ENCODE results near the gene C7orf33.
A peak's percentile ranks its signal among the peaks of the same experiment; 100 is the strongest.
"Not testable (repeated sequence)": the region's sequence is repeated elsewhere in the genome, so short reads cannot be mapped to it uniquely, and the experiment has no call there.

Gene C7orf33

DNA sequence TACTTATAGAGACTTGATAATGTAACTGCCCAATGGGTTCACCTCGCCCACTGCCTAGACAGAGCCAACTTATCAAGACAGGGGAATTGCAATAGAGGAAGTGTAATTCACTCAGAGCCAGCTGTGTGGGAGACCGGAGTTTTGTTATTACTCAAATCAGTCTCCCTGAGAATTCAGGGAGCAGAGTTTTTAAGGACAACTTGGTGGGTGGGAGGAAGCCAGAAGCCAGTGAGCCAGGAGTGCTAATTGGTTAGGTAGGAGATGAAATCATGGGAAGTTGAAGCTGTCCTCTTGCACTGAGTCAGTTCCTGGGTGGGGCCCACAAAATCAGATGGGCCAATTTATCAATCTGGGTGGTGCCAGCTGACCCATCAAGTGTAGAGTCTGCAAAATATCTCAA is 20.1 kb upstream of the C7orf33 start:
- Mint-ChIP-seq H3K27me3 (peaks cover 15% of the 10 kb centered on the region), H3K4me3 (no peak overlapping the region), H3K9me3 (no peaks in the 10 kb centered on the region), H3K27ac (no peak overlapping the region), H3K36me3 (ENCODE audit: low read depth) (no peaks in the 10 kb centered on the region), H3K4me1 (ENCODE audit: low read depth) (peaks cover 12% of the 10 kb centered on the region)

DNA sequence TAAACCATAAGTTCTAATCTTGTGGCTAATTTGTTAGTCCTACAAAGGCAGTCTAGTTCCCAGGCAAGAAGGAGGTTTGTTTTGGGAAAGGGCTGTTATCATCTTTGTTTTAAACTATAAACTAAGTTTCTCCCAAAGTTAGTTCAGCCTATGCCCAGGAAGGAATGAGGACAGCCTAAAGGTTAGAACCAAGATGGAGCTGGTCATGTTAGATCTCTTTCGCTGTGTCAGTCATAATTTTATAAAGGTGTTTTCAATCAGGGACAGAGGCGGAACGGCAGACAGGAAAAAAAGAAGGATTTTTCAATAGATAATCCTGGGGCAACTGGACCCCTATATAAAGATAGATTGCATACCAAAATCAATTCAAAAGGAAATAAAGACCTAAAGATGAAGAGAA is 19.6 kb upstream of the C7orf33 start:
- H3K27ac Mint-ChIP-seq; H3K9me3 Mint-ChIP-seq; H3K36me3 Mint-ChIP-seq (ENCODE audit: low read depth); H3K4me3 Mint-ChIP-seq: not testable (repeated sequence)
- H3K4me1 Mint-ChIP-seq (ENCODE audit: low read depth), result peaks cover 12% of the 10 kb centered on the region
- H3K27me3 Mint-ChIP-seq, result peaks cover 15% of the 10 kb centered on the region

DNA sequence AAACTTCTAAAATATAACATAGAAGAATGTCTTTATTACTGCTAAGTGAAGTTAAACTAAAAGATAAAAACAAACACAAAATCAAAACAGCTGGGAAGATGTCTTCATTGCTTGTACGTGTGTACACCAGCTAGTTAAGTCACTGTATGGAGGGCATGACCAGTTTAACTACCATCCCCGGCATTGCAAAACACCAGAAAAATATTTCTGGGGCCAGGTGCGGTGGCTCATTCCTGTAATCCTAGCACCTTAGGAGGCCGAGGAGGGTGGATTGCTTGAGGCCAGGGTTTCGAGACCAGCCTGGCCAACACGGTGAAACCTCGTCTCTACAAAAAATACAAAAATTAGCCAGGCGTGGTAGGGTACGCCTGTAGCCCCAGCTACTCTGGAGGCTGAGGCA is 19.2 kb upstream of the C7orf33 start:
- Mint-ChIP-seq H3K27me3 (peaks cover 15% of the 10 kb centered on the region), H3K4me3 (no peak overlapping the region), H3K4me1 (ENCODE audit: low read depth) (peaks cover 12% of the 10 kb centered on the region), H3K9me3 (no peaks in the 10 kb centered on the region), H3K27ac (no peak overlapping the region), H3K36me3 (ENCODE audit: low read depth) (no peaks in the 10 kb centered on the region)

DNA sequence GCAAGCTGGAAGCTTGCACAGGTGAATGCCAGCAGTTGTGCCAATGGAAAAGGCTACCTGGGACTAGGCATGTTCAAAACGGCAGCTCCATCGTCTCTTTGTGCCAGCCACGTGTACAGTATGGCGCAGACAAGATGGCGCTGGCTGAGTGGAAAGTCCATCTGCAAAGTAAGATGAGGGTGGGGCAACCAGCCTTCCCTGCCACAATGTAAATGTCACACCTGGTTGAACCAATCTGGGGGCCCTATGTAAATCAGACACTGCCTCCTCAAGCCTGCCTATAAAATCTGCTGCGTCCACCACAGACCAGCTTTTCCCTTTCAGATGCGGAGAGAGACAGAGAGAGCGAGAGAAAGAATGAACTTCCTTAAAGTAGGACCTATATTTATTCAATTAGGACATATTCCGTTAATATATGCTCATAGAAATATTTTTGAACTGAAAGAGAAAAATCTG is 18.5 kb upstream of the C7orf33 start:
- no peaks in the 10 kb centered on the region for H3K9me3 Mint-ChIP-seq
- peaks cover 12% of the 10 kb centered on the region for H3K4me1 Mint-ChIP-seq (ENCODE audit: low read depth)

DNA sequence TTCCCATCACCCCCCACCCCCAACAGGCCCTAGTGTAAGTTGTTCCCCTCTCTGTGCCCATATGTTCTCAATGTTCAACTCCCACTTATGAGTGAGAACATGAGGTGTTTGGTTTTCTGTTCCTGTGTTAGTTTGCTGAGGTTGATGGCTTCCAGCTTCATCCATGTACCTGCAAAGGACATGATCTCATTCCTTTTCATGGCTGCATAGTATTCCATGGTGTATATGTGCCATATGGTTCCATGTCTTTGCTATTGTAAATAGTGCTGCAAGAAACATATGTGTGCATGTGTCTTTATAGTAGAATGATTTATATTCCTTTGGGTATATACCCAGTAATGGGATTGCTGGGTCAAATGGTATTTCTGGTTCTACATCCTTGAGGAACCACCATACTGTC is 17.0 kb upstream of the C7orf33 start:
- H3K27me3 Mint-ChIP-seq, result peaks cover 15% of the 10 kb centered on the region
- not testable (repeated sequence) for H3K9me3 Mint-ChIP-seq; H3K36me3 Mint-ChIP-seq (ENCODE audit: low read depth); H3K4me3 Mint-ChIP-seq
- H3K4me1 Mint-ChIP-seq (ENCODE audit: low read depth), result peaks cover 12% of the 10 kb centered on the region
- H3K27ac Mint-ChIP-seq, result peak overlapping the region; percentile 65

More for the DNA sequence above, 18.5 kb upstream of the C7orf33 start:
- Mint-ChIP-seq H3K27ac (no peak overlapping the region), H3K27me3 (peaks cover 15% of the 10 kb centered on the region), H3K4me3 (no peak overlapping the region), H3K36me3 (ENCODE audit: low read depth) (no peaks in the 10 kb centered on the region)

DNA sequence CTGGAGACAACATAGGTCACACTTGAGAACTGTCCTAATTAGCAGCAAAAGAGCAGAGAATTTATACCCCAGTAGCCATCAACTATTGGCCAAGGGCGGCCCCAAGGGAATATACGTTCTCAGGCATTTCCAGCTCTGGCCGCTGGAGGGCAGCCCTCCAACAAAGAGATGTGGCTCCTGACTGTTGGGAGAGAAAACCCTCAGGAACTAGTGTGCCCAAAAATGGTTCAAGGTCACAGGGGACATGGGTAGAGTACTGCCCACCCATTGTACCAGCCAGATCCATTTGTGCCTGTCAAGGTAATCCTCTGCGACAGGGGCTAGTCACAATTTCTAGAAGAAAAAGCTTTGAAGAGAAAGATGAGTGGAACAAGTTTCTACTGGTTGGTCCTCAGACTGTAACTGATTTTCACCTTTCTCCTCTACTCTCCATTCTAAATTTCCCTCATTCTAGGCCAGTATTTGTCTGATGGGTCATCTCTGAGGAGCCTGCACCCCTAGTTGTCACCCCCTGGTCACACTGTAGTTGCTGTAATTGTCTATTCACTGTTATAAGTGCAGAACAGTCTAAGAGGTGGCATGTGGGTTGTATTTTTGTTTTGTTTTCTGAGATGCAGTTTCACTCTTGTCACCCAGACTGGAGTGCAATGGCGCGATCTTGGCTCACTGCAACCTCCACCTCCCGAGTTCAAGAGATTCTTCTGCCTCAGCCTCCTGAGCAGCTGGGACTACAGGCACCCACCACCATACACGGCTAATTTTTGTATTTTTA is 14.7 kb upstream of the C7orf33 start:
- H3K4me1 Mint-ChIP-seq (ENCODE audit: low read depth), result peaks cover 14% of the 10 kb centered on the region
- no peaks in the 10 kb centered on the region for H3K36me3 Mint-ChIP-seq (ENCODE audit: low read depth)
- H3K27ac Mint-ChIP-seq, result no peak overlapping the region
- H3K27me3 Mint-ChIP-seq, result peaks cover 11% of the 10 kb centered on the region
- H3K9me3 Mint-ChIP-seq, result no peaks in the 10 kb centered on the region
- H3K4me3 Mint-ChIP-seq, result no peak overlapping the region

DNA sequence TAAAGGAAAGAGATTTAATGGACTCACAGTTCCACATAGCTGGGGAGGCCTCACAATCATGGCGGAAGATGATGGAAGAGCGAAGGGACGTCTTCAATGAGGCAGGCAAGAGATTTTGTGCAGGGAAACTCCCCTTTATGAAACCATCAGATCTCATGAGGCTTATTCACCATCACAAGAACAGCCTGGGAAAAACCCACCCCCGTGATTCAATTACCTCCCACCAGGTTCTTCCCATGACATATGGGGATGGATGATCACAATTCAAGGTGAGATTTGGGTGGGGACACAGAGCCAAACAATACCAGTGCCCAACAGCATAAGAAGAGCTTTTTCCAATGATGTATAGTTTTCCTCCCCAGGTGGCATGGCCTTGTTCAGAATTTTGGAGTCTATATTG is 11.2 kb upstream of the C7orf33 start:
- Mint-ChIP-seq H3K9me3 (no peaks in the 10 kb centered on the region), H3K36me3 (ENCODE audit: low read depth) (no peaks in the 10 kb centered on the region), H3K4me1 (ENCODE audit: low read depth) (peaks cover 18% of the 10 kb centered on the region), H3K27me3 (peaks cover 4% of the 10 kb centered on the region), H3K27ac (no peak overlapping the region), H3K4me3 (no peak overlapping the region)

DNA sequence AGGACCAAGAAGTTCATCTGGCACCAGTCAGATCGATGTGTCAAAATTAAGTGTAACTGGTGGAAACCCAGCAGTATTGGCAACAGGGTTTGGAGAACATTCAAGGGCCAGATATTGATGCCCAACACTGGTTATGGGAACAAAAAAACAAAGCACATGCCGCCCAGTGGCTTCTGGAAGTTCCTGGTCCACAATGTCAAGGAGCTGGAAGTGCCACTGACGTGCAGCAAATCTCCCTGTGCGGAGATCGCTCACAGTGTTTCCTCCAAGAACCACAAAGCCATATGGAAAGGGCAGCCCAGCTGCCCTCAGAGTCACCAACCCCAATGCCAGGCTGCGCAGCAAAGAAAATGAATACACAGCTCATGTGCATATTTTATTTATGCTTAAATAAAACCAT is 10.1 kb upstream of the C7orf33 start:
- H3K36me3 Mint-ChIP-seq (ENCODE audit: low read depth), result no peaks in the 10 kb centered on the region
- H3K27ac Mint-ChIP-seq, result no peak overlapping the region
- no peaks in the 10 kb centered on the region for H3K9me3 Mint-ChIP-seq
- no peaks in the 10 kb centered on the region for H3K27me3 Mint-ChIP-seq
- no peak overlapping the region for H3K4me3 Mint-ChIP-seq
- H3K4me1 Mint-ChIP-seq (ENCODE audit: low read depth), result peaks cover 28% of the 10 kb centered on the region

DNA sequence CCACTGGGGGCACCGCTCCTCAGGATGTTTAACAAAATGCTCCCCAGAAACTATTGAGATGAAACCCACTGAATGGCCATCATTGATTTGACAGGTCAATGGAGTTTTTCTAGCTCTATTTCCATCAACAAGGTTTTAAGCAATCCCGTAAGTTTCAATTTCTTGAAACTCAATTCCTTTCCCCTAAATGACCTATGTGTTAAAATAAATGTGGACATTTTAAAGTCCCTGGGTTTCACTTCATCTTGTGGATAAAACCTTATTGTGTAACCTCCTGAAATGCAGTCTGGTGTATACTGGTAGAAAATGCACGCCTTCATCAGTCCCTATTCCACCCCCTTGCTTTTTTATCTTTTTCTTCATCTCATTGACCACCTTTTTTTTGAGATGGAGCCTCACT is 8.9 kb upstream of the C7orf33 start:
- no peaks in the 10 kb centered on the region for H3K36me3 Mint-ChIP-seq (ENCODE audit: low read depth)

DNA sequence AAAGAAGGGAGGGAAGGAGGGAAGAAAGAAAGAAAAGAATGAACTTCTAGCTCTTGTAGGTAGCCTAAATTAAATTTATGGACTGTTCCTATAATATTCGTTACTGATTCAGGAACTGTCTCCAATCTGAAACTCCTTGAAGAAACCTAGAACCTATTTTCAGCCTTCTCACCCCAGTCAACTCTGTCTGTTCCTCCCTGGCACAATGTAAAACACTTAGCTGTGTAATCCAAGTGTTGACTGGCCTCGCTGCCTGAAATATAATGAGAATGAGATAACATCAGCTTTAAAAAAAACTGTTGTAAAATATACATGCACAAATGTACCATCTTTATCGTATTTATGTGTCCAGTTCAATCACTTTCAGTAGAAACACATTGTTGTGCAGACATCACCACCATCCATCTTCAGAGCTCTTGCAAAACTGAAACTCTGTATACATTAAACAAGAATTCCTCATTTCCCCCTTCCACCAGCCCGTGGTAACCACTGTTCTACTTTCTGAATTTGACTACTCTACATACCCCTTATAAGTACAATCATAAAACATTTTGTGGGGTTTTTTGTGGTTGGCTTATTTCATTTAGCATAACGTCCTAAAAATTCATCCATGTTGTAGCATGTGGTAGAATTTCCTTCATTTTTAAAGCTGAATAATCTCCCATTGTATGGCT is 6.3 kb upstream of the C7orf33 start:
- Mint-ChIP-seq H3K4me1 (ENCODE audit: low read depth) (peaks cover 25% of the 10 kb centered on the region), H3K36me3 (ENCODE audit: low read depth) (no peaks in the 10 kb centered on the region), H3K27me3 (no peaks in the 10 kb centered on the region), H3K4me3 (no peak overlapping the region), H3K27ac (no peak overlapping the region), H3K9me3 (no peaks in the 10 kb centered on the region)

More for the DNA sequence above, 8.9 kb upstream of the C7orf33 start:
- Mint-ChIP-seq H3K9me3 (no peaks in the 10 kb centered on the region), H3K4me3 (no peak overlapping the region), H3K27me3 (no peaks in the 10 kb centered on the region), H3K27ac (peak overlapping the region; percentile 64), H3K4me1 (ENCODE audit: low read depth) (peaks cover 29% of the 10 kb centered on the region)

DNA sequence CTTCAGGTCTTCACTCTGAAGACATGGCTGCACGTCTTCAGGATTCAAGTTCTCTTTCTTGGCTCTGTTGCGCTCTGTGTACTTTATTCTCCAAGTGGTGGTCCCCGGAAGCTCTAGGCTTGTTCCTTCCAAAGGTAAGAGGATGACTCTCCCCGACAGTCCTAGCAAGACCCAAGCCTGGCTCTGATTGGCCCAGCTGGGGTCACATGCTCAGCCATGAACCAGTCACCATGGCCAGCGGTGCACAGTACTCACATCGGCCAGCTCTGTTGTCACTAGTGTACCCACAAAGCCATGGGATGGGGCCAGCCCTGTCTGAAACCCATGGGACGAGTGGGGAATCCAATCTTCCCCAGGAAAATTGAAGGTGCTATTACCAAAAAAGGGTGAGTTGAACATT is 5.2 kb upstream of the C7orf33 start:
- Mint-ChIP-seq H3K4me3 (no peak overlapping the region), H3K27ac (no peak overlapping the region), H3K9me3 (no peaks in the 10 kb centered on the region), H3K36me3 (ENCODE audit: low read depth) (no peaks in the 10 kb centered on the region), H3K4me1 (ENCODE audit: low read depth) (peaks cover 19% of the 10 kb centered on the region), H3K27me3 (peaks cover 8% of the 10 kb centered on the region)

DNA sequence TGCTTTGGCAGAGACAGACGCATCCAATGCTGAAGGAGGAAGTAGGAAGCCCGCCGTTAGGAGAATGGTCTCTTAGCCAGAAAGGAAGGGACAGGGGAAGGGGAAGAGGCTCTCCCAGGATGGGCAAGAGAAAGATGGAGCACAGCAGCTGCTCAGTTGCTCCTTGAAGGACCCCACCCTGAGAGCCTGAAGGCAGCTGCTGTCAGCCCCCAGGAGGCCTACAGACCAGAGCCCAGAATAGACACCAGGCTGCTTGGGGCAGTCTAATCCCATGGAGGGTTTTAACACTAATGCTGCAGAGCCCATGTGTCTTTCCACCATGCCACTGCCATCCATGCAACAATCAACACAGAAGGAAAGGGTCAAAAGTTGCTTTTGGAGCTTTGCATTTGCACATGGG is 3.5 kb upstream of the C7orf33 start:
- no peak overlapping the region for H3K27ac Mint-ChIP-seq
- H3K27me3 Mint-ChIP-seq, result peaks cover 12% of the 10 kb centered on the region
- H3K4me1 Mint-ChIP-seq (ENCODE audit: low read depth), result peaks cover 19% of the 10 kb centered on the region
- H3K36me3 Mint-ChIP-seq (ENCODE audit: low read depth), result no peaks in the 10 kb centered on the region
- no peaks in the 10 kb centered on the region for H3K9me3 Mint-ChIP-seq
- no peak overlapping the region for H3K4me3 Mint-ChIP-seq

DNA sequence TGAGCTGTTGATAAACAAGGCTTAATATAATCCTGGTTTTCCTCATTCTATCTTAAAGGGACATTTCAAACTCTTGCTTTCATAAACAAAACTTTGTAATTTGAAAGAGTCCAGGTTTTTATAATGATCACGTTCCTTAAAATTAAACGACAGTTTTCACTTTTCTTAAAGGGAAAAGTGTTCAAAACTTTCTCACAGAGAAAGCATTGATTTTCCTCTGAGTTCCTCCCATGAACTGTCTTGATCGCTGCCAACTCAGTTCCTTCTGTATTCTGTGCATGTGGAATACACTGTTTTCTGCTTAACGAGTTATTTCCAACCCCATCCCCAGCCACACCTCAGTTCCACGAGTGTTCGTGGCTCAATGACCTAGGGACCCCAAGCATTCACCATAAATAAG is 2.4 kb upstream of the C7orf33 start:
- Mint-ChIP-seq H3K36me3 (ENCODE audit: low read depth) (no peaks in the 10 kb centered on the region), H3K9me3 (no peaks in the 10 kb centered on the region), H3K4me1 (ENCODE audit: low read depth) (peaks cover 14% of the 10 kb centered on the region), H3K27ac (no peak overlapping the region), H3K4me3 (no peak overlapping the region), H3K27me3 (peaks cover 12% of the 10 kb centered on the region)

DNA sequence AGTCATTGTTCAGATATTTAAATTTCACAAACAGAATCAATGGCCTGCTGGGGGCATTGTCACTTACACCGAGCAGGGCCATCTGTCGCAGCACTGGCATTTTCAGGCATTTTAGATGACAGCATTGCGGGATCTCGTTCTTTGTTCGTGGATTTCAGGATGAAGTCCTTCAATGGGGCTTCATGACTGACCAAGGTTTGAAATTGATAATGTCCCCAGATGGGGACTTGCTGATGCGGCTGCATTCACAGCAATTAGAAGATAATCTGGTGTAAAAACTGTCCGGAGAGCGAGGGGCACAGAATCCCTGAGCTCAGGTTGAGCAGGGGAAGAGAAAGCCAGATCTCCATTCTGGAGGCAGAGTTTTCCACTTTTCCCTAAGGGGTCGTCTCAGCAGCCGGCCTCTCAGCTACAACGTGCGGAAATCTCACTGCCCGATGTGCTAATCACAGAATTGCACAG is 1.9 kb upstream of the C7orf33 start:
- H3K27me3 Mint-ChIP-seq, result peaks cover 12% of the 10 kb centered on the region
- peaks cover 14% of the 10 kb centered on the region for H3K4me1 Mint-ChIP-seq (ENCODE audit: low read depth)
- H3K36me3 Mint-ChIP-seq (ENCODE audit: low read depth), result no peaks in the 10 kb centered on the region
- H3K27ac Mint-ChIP-seq, result no peak overlapping the region
- no peak overlapping the region for H3K4me3 Mint-ChIP-seq
- no peaks in the 10 kb centered on the region for H3K9me3 Mint-ChIP-seq

DNA sequence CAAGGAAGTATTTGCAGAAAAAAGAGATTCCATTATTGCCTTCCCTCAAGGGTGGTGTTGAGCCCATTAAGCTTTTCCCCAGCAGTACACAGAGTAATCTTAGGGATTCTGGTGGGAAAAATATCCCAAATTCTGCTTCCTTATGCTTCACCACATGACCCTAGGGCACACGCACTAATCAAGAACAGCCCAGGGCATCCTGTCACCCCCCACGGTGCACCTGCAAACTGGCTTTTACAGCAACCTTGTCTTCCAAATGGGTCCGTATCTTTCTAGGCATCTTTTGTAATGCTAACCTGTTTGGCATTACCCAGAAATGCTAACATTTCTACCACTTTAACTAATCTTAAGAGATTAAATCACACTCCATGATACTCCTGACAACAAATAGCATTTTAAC is 926 bp upstream of the C7orf33 start:
- H3K4me3 Mint-ChIP-seq, result no peak overlapping the region
- H3K9me3 Mint-ChIP-seq, result no peaks in the 10 kb centered on the region
- peaks cover 12% of the 10 kb centered on the region for H3K27me3 Mint-ChIP-seq
- H3K27ac Mint-ChIP-seq, result no peak overlapping the region
- H3K36me3 Mint-ChIP-seq (ENCODE audit: low read depth), result no peaks in the 10 kb centered on the region
- peaks cover 9% of the 10 kb centered on the region for H3K4me1 Mint-ChIP-seq (ENCODE audit: low read depth)
